HG03159 (cell line): Measurements from ENCODE around the gene LHX5.

Source experiments
- ATAC-seq: cut with Tn5 transposase; IDR thresholded peaks from one replicate; pipeline ENCODE4 v1.9.1; 2021; ENCODE audit warnings: mild to moderate bottlenecking, moderate library complexity; ENCODE audit not compliant: unreplicated experiment

The LHX5 gene

DNA sequence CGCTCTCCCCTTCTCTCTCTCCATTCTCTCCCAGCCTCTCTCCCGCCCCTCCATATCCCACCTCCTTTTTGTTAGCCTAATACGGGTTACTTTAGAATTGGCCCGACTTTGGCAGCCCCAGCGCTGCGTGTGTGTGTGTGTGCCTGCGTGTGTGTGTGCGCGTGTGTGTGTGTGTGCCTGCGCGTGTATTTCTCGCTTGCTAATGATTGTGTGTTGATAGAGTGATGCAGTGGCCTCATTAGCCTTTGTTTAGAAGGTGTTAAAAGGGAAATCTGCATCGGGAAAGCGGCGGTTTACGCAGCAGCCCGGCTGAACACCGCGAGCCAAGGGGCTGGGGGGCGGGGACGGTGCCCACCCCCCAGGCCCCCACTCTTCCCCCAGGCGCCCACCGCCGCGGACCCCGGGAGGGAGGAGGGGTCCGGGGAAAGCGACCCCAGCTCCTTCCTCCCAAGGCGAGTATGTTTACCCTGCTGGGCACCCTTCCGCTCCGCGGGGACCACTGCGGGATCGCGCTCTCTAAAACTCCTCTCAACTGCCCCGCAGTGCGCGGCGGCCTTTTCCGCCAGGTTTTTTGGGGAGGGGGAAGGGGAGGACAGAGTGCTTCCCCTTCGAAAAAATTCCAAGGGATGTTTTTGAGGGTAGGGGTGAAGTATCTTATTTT lies 6.8 kb upstream of the LHX5 start:
- ATAC-seq: no peak

DNA sequence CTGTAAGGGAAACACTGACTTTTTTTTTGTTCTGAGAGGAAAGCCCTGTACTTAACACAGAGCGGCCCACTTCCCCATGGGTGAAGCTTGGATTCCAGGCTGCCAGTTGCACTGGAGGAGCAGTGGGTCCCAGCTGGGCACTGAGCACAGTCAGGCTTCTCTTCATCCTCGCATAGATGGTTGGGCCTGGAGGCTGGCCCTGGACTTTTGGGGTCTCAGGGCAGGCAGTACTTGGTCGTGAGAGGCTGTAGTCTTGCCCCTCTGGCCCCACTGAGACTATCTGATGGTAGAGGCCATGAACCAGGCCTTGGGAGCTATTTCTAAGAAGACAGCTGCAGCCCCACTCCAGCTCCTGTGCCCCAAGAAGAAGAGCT lies 6.2 kb upstream of the LHX5 start:
- no peak for ATAC-seq

DNA sequence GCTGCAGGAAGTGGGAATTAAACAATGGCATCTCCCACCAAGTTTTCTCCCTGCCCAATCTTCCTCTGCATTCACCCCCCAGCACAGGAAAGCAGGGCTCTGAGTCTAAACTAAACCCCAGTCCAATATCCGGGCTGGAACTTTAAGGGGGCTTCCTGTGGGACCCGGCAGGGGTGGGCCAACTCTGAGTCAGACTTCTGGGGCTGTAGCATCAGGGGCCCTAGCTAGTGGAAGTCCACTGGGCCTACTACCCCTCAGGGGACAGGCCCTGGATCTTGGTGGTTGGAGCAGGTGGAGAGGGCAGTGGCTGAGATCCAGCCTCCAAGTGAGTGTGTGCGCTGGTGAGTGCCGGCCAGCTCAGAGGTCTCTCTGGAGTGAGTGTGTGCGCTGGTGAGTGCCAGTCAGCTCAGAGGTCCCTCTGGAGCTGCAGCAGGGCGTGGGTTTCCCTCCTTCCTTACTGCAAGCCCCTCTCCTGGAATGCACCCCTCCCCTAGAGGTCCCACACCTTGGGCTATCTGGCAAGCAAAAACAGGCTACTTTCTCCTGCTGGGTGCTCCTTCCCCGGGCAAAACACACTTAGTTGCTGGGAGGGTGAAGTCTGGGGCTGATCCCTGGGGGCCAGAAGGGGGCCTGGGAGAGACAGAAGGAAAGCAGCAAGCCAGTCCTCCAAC lies 5.6 kb upstream of the LHX5 start:
- ATAC-seq: no peak

DNA sequence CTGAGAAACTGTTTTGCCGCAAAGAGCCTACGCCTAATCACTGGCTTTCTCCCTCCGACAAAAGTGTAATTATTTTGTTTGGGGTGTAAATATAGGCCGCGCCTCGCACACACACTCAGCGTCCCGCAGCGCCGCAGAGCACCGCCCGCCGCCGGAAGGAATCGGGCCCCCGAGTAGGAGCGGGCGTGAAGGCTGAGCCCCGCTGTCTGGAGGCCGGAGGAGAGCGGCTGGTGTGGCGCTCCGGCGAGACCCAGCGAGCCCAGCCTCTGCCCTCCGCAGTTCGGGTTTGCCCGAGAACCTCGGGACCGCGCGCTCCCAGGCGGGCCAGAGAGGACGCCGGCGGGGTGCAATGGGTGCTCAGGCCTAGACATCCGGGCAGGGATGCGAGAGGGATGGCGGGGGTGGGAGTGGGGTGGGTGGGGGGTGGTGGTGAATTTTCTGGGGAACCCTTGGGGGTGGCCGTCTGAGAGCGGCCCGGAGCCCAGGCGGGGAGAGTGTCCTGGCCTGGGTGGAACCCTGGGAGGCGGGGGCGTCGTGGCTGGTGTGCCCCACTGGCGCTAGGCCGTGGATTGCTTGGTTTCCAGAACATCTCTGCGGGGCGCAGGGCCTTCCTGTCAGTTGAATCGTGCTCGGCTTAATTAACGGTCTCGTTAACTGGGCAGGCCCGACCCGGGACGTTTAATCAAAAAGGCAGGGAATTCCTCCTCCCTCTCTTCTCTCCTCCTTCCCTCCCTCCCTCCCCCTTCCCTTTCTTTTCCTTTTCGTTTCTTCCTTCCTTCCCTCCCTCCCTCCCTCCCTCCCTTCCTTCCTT lies 4.7 kb upstream of the LHX5 start:
- no peak for ATAC-seq

DNA sequence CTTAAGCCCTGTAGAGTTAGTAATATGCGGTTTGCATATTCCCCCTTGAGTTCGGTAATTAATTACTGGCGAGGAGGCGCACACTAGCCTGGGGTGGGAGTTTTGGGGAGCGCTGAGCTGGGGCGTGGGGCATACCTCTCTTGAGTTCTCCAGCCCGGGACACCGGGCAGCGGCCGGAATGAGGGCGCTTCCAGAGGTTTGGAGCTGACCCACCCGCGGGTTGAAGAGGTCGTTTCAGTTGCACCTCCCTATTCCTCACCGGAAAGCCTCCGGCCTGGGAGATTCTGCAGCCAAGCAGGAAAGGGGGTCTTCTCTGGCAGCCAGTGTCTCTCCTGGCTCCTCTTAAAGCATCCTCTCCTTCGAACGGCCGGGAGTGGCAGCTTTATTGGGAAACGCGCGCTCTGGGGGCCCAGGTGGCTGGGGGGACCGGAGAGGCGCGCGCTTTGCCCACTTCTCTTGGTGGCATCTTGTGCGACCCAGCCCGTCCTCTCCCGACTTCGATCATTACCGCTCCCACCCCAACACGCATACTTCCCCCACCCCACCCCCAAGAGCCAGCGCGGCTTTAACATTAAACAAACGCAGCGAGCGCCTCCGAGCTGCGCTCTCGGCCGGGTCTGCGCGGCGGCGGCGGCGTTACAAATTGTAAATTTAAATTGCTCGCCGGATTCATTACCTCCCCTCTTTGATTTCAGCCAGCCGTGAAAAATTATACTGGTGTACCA lies 3.9 kb upstream of the LHX5 start:
- ATAC-seq: no peak

DNA sequence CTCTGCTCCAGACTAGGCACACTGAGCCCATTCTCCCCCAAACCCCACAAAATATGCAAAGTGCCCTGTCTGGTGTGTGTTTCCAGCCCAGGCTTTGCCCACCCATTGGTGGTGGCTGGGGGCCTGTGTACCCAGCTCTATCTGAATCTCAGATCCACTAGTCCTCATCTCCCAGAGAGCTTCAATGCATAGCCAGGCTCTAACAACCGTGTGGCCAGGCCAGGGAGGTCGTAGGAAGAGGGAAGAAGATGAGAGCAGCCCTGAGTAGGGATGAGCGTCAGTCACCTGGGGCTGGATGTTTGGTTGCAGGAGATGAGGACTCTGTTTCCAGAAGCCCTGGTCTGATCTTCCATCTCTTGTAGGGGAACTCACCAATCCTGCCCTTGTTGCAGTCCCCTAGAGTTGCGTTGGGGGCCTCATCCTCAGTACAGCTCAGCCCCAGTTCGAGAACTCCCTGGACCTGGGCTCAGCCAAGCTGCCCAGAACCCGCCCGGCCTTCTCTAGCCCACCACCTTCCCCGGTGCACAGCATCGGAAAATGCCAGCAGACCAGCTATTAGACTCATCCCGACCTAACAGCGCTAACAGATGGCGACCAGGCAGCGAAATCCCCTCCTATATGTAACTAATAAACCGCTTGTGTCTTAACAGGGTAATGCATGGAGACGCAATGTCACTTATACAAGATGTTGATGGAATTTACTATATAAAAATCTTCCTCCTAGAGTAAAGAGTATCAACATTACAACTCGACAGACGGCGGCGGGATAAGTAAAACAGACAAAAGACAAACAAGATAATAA lies 3.2 kb upstream of the LHX5 start:
- no peak for ATAC-seq

DNA sequence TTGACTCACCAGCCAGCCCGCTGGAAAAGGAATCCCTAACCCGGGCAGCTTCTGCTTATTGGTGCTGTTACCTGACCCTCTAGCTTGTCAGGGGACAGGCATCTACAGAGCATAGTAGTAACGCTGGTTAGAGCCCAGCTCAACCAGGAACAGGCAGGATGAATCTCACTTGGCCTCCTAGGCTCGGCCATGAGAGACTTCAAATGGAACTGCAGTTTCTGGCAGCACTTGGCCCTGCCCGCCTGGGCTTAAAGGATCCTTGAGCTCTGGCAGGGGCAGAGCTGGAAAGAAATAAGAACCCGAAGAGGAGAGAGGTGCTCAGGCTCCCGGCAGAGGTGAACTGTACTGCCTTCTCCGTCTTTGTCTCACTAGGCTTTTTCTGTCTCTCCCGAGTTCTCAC lies 2.3 kb upstream of the LHX5 start:
- no peak for ATAC-seq

DNA sequence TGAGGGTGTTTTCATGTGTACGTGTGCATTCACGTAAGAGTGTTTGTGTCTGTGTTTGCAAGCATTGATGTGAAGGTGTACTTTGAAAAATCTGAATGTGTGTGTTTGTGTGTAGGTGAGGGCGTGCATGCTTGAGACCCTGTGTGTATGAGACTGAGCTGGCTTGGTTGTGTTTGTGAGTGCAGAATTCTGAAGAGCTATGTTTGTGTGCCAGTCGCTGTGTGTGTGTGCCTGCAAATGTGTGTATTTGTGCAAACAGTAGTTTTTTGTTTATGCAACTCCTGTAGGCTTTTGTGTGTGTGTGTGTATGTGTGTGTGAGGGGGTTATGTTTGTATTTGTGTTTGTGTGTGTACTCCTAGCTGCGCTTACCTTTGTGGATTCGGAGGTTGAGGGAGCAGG lies 1.7 kb upstream of the LHX5 start:
- ATAC-seq: no peak

DNA sequence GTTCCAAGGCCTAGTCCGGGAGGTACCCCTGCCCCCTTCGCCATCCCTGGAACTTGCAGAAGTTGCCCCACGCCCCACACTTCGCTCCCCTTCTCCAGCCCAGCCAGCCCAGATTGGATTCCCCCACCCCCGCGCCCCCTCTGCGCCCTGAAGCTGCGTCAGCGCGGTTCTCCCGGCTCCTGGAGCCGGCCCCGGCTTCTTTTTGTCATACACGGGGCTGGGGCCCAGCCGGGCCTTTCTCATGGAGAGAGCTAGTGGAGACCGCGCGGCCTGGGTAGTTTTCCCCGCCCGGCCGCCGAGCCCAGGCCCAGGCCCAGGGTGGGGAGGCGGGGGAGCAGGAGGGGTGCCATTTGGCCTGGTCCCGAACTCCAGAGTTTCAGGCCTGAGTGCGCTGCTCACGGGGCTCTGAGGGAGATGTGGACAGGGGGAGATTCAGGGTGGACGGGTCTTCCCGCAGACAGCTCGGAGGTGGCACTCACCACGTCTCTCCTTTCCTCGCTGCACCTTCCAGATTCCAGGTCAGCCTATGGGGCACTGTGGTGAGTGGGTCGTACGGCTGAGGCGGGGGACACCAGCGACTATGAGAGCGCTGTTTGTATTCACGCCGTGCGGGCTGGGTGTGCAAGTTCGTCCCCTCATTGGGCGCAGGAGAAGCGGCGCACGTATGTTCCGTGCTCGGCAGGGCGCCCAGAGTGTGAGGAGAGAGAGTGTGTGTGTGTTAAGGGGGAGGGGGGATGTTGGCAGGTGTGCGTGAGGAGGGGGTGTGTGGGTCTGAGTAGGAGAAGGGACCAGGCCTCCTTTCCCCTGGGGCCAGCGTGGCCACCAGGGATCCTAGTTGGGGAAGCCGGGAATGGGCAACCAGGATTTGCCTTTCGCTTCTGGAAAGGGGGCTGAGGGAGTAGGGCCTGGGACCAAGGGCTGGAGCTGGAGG lies 785 bp upstream of the LHX5 start:
- ATAC-seq: no peak

DNA sequence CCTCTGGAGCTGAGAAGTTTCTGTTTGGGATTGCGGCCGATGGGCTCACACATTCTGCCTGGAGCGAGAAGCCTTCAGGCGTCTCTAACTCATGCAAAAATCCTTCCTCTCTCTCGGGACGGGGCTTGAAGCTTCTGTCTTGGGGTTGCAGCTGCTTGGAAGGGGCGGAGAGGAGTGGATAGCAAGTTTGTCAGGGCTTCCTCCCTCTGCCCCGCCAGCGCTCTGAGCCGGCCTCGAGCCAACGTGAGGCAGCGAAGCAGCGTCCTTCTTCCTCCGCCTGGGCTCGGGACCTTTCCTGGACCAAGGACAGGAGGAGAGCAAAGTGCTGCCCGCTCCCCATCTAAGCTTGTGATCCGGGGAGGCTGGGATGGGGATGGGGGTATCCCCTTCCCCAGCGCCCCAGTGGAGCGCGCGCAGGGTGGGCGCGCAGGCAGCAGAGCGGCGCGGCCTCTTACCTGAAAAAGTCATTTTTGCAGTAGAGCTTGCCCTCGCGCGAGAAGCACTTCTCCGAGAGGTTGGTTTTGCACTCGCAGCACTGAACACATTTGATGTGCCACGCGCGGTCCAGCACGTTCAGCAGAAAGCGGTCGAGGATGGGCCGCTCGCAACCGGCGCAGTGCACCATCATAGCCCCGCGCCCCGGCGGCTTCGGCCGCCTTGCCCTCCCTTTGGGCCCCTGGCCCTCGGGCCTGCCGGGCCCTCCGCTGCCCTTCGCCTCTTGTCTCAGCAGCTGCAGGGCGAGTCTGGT lies 626 bp downstream of the LHX5 start:
- ATAC-seq: no peak

DNA sequence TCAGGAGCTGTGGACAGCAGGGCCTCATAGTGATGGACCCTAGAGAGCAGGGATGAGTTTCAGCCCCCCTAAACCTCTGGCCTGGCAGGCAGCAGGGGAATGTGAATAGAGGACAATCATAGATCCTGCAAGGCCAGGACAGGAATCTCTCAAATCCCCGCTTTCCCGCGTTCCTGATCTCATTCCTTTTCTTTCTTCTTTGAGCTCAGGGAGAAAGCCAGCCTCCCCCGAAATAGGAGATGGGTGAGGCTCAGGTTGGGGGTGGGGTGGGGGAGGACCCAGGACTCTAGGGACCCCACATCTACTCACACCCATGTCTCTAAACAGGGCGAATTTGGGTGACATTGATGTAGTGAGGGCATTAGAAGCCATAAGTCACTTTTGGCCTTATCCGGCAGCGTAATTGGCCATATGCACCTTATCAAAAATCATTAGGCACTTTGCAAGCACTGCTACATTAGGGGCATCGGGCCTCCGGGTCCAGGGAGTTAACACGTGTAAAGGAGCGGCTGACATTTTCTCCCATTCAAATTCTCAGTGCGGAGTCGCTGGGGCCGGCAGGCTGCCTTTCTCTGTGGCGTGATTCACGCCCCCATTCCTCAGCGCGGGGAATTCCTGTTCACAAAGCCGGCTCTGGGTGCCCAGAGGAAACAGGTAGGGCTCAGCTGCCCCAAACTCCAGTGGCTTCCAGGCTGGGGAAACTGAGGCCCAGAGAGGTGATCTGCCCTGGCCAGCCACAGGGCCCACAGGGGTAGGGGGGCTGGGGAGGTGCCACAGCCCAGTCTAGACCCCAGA lies 1.5 kb downstream of the LHX5 start:
- ATAC-seq: no peak

DNA sequence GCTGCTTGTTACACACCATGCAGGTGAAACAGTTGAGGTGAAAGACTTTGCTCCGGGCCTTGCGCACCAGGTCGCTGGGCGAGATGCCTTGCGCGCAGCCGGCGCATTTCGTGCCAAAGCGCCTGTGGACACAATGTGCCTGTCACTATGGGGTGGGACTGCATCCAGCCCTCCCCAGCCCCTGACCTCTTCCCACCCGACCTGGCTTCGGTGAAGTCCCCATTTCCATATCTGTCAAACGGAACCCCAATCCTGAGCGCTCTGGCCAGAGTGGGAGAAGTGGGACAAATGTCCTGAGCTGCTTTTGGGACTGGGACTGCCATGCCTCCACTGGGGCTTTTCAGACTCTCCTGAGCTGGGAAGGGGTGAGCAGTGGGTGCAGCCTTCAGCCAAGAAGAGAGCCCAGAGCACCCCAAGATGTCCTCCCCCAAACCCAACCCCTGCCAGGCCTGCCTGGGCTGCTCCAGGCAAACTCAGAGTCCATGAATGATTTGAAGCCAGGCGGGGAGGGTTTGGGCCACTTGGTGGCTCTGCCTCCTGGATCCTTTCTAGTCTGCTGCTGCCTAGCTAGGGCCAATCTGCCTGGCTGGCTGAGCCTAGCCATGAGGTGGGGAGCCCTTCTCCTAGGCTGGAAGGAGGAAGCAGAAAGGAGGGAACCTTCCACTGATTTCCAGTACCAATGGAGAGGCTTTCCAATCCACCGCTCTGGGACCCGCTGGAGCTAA lies 2.3 kb downstream of the LHX5 start:
- ATAC-seq: no peak

DNA sequence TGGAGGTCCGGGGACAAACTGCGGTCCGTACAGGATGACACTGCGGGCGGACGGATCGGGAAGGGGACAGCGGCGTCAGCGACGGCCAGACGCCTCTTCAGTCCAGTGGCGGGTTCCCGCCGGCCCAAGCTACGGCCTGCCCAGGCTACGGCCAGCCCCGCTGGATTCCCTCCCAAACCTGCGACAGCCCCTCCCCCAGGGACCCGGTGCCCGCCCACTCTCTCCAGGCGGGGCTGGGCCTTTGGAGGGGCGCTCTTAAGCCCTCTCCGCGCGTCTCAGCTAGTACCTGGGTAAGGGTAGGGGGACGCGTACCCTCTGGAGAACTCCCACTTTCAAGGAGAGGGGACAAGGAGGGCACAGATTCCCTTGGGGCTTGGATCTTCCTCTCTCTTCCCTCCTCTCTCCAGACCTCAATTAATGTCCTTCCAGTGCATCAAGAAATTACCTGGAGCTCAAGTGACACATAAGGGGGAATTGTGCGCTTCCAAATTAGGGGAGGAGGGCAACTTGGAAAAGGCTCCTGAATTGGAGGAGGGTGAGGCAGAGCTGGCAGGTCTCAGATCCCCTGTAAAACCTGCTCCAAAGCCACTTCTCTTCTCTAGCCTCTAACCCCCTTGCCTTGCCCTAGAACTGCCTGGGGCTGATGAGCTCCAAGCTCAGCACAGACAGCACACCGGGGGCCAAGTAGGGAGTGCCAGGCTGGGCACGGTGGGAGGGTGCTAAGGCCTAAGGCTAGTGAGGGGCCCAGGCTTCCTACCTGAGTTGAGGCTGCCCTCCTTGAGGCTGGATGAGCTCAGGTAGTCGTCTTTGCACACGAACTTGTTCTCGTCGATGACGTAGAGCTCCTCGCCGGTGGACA lies 3.1 kb downstream of the LHX5 start:
- no peak for ATAC-seq

DNA sequence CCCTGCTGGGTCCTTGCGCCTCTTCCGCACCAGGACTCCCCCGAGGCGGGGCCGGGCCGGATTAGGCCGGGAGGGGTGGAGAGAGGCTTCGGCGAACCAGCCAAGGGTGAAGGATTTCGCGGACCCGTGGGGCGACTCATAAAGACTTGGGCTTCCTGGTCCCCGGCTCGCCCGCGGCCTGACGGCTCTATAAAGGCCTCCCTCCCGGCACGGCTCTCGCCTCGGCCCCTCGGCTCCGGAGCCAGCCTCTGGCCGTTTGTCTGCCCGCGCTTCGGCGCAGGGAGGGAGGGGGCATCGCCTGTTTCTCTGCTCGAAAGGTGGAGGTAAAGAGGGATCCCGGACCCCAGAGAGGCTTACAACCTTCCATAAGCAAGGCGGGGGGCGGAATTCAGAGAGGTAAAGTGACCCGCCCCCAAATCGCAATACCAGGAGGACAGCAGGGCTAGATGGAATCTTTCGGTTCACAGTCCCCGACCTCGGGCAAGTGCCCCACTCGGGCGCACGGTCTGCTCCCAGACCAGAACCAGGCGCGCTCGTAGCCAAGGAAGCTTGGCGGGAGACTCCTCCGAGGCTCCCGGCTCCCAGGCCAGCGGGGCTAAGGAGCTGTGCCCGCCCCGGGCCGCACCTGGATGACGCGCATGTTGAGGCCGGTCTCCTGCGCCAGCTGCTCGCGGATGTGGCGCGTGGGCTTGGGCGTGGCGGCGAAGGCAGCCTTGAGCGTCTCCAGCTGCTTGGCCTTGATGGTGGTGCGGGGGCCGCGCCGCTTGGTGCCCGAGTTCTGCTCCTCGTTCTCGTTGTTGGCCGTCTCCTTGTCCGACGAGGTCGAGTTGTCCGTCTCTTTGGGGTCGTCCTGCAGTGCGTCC lies 3.9 kb downstream of the LHX5 start:
- no peak for ATAC-seq

DNA sequence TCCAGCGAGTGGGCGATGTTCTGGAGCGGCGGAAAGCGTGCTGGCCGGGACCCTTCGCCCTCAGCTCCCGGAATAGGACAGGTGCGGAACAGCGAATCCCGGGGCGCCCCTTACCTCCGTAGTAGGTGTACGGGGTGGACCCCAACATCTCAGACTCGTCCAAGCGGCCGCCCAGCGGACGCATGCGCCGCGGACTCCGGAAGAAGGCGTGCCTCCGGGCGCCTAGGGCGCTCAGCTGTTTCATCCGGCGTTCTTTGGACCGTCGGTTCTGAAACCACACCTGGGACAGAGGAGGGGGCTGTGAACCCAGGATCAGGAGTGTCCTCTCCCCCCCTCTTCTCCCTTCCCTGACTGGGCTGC lies 4.5 kb downstream of the LHX5 start:
- no peak for ATAC-seq
